ENCODE data around the gene NUDT14. TPM values are rescaled to one million over a fixed set of nuclear protein-coding genes. Genes with fewer than 3 reads are reported as not detected.

The NUDT14 gene
- total and polyA plus RNA-seq, 2 experiments from 2014 or later = 14.8 to 38.4 TPM

DNA sequence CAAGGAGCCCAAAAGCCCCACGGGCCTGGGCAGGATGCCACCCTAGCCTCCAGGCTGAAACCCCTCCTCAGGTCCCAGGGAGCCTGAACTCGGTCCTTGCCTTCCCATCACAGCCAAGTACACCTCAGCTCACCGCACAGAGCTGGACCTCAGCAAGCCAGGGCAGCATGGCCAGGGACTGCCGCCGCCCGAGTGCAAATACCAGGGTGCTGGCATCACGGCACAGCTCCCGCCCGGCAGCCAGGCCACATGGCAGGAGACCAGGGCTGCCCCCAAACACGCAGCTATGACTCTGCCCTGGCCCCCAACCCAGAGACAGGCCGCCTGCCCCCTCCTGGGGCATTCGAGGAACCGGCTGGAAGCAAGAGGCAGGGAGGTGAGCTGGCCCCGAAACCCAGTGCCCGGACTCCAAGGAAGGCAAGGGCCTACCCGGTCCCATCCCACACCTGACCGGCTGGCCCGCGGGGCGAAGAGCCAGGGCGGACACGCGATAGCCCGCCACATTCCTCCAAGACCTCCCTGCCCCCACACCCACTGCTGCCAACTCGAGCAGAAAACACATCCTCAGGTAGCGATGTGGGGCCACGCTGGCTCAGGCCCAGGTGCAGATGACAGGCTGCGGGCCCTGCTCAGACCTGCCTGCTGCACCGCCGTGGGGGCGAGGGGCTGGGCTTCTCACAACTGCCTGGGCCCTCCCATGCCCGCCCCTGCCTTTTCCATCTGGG lies 15.2 kb downstream of the NUDT14 start (continued):
- no peak for TF ChIP-seq ZNF114 (CRISPR knock-in tag; IDR thresholded peaks at IDR 0.05)
- TF ChIP-seq JUNB (IDR thresholded peaks at IDR 0.05; ENCODE audit: unreplicated experiment) = no peak
- no peak for TF ChIP-seq STAT1 (IDR thresholded peaks at IDR 0.05; ENCODE audit: unreplicated experiment)
- no peak for TF ChIP-seq REST (IDR thresholded peaks at IDR 0.05; ENCODE audit: unreplicated experiment)
- no peak for TF ChIP-seq CTCF (conservative IDR thresholded peaks at IDR 0.05; ENCODE audit: low read depth in 2 of 2)
- TF ChIP-seq NANOG (IDR thresholded peaks at IDR 0.05; ENCODE audit: borderline replicate concordance) = no peak
- TF ChIP-seq CREB1 (CRISPR knock-in tag; IDR thresholded peaks at IDR 0.05; ENCODE audit: low read depth) = no peak

DNA sequence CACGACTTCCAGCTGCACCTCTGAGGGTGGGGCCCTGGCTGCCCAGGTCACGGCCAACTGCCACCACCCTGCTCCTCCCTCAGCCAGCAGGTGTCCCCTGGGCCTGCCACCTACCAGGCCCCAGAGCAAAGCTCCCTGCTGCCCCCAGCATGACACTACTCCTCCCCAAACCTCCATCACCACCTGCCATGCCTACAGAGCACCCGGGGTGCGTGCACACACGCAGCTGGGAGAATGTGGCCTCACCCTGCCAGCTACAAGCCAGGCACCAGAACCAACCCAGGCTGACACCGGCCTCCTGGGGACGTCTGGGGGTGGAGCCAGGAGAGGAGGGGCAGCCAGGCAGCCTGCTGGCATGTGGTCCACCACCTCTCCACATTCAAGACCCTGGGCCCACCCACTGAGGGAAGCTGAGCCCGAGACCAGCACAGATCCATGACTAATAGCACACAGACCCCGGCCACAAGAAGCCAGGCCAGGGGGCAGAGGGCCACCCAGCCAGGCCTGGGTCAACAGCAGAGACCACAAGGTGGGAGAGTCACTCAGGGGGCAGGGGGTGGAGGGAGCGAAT lies 15.9 kb downstream of the NUDT14 start:
- Histone ChIP-seq H3K36me3 (ENCODE audit: insufficient read depth) (no peaks in the 10 kb centered on the region), H3K9me2 (ENCODE audit: insufficient read depth) (no peaks in the 10 kb centered on the region), H3K4me2 (no peak overlapping the region), H3K4me3 (no peak overlapping the region), H4K20me1 (replicated peaks; ENCODE audit: insufficient read depth) (no peaks in the 10 kb centered on the region), H3F3A (replicated peaks; ENCODE audit: low read depth) (no peaks in the 10 kb centered on the region), H3K27ac (ENCODE audit: low read depth) (no peak overlapping the region), H3K79me2 (replicated peaks; ENCODE audit: insufficient read depth) (no peaks in the 10 kb centered on the region), H3K27me3 (ENCODE audit: insufficient read depth) (peaks cover 20% of the 10 kb centered on the region), H2AFZ (no peak overlapping the region), H3K4me1 (ENCODE audit: insufficient read depth) (no peaks in the 10 kb centered on the region)
- ATAC-seq (no peak), DNase-seq (ENCODE audit: low spot score) (no peak)
- Mint-ChIP-seq H3K36me3 (ENCODE audit: low read depth) (no peaks in the 10 kb centered on the region), H3K4me1 (no peaks in the 10 kb centered on the region), H3K27ac (no peak overlapping the region), H3K9me3 (no peaks in the 10 kb centered on the region; the same call in 2 of the 3 replicates), H3K4me3 (no peak overlapping the region), H3K27me3 (ENCODE audit: insufficient read depth, low read depth, poor library complexity) (peaks cover 23% of the 10 kb centered on the region)
- TF ChIP-seq POLR2AphosphoS5 (IDR thresholded peaks at IDR 0.05; ENCODE audit: low read depth) (no peak), EZH2 (IDR thresholded peaks at IDR 0.05; ENCODE audit: low read depth, unreplicated experiment) (no peak), CTCF (conservative IDR thresholded peaks at IDR 0.05; ENCODE audit: low read depth in 2 of 2) (no peak)
- TF ChIP-seq, protein P1, sequence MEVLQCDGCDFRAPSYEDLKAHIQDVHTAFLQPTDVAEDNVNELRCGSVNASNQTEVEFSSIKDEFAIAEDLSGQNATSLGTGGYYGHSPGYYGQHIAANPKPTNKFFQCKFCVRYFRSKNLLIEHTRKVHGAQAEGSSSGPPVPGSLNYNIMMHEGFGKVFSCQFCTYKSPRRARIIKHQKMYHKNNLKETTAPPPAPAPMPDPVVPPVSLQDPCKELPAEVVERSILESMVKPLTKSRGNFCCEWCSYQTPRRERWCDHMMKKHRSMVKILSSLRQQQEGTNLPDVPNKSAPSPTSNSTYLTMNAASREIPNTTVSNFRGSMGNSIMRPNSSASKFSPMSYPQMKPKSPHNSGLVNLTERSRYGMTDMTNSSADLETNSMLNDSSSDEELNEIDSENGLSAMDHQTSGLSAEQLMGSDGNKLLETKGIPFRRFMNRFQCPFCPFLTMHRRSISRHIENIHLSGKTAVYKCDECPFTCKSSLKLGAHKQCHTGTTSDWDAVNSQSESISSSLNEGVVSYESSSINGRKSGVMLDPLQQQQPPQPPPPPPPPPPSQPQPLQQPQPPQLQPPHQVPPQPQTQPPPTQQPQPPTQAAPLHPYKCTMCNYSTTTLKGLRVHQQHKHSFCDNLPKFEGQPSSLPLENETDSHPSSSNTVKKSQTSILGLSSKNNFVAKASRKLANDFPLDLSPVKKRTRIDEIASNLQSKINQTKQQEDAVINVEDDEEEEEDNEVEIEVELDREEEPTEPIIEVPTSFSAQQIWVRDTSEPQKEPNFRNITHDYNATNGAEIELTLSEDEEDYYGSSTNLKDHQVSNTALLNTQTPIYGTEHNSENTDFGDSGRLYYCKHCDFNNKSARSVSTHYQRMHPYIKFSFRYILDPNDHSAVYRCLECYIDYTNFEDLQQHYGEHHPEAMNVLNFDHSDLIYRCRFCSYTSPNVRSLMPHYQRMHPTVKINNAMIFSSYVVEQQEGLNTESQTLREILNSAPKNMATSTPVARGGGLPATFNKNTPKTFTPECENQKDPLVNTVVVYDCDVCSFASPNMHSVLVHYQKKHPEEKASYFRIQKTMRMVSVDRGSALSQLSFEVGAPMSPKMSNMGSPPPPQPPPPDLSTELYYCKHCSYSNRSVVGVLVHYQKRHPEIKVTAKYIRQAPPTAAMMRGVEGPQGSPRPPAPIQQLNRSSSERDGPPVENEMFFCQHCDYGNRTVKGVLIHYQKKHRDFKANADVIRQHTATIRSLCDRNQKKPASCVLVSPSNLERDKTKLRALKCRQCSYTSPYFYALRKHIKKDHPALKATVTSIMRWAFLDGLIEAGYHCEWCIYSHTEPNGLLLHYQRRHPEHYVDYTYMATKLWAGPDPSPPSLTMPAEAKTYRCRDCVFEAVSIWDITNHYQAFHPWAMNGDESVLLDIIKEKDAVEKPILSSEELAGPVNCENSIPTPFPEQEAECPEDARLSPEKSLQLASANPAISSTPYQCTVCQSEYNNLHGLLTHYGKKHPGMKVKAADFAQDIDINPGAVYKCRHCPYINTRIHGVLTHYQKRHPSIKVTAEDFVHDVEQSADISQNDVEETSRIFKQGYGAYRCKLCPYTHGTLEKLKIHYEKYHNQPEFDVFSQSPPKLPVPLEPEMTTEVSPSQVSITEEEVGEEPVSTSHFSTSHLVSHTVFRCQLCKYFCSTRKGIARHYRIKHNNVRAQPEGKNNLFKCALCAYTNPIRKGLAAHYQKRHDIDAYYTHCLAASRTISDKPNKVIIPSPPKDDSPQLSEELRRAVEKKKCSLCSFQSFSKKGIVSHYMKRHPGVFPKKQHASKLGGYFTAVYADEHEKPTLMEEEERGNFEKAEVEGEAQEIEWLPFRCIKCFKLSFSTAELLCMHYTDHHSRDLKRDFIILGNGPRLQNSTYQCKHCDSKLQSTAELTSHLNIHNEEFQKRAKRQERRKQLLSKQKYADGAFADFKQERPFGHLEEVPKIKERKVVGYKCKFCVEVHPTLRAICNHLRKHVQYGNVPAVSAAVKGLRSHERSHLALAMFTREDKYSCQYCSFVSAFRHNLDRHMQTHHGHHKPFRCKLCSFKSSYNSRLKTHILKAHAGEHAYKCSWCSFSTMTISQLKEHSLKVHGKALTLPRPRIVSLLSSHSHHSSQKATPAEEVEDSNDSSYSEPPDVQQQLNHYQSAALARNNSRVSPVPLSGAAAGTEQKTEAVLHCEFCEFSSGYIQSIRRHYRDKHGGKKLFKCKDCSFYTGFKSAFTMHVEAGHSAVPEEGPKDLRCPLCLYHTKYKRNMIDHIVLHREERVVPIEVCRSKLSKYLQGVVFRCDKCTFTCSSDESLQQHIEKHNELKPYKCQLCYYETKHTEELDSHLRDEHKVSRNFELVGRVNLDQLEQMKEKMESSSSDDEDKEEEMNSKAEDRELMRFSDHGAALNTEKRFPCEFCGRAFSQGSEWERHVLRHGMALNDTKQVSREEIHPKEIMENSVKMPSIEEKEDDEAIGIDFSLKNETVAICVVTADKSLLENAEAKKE (CRISPR knock-in tag; IDR thresholded peaks at IDR 0.05) = no peak
